Urinary bladder (tissue), 4 donors: Measurements from ENCODE around the gene XKR3. TPM values are rescaled to one million over a fixed set of nuclear protein-coding genes. Genes with fewer than 3 reads are reported as not detected.
"Not testable (repeated sequence)": the region's sequence is repeated elsewhere in the genome, so short reads cannot be mapped to it uniquely, and the experiment has no call there.

Source experiments
- DNase-seq: peaks from one replicate; pipeline ENCODE4 v3.0.0-alpha.2; 2015; ENCODE audit errors: extremely low spot score
- H3K27ac ChIP-seq: one replicate; pipeline ENCODE4 v1.5.1; 2013; ENCODE audit warnings: low read depth, mild to moderate bottlenecking, moderate library complexity
- H3K36me3 ChIP-seq: one replicate; pipeline ENCODE4 v1.6.1; 2013; ENCODE audit warnings: mild to moderate bottlenecking, moderate library complexity; ENCODE audit not compliant: insufficient read depth
- H3K4me1 ChIP-seq: one replicate; pipeline ENCODE4 v1.6.1; 2013; ENCODE audit warnings: mild to moderate bottlenecking, moderate library complexity; ENCODE audit not compliant: insufficient read depth
- H3K4me3 ChIP-seq: one replicate; pipeline ENCODE4 v1.5.1; 2013; ENCODE audit warnings: low read depth, low read length
- WGBS: extraction: QIAGEN DNeasy Blood & Tissue Kit; methylation state at CpG from one replicate; pipeline ENCODE4 v1.1.7; 2013; 5-methylcytosine and 5-hydroxymethylcytosine counted together
- polyA plus RNA-seq: library from polyadenylated mRNA; stranded (reverse); fragments of 200-250 nt; gene quantifications from one replicate; pipeline ENCODE4 v1.2.3, GENCODE V29; 2013
- total RNA-seq: library from RNA; depleted of rRNA; stranded (reverse); fragments of >200 nt; gene quantifications from one replicate; pipeline ENCODE4 v1.2.3, GENCODE V29; 2014
- donor health status: healthy with polysubstance abuse.
- donor health status: healthy.

The XKR3 gene
- total RNA-seq (not detected), polyA plus RNA-seq (not detected)

GRCh38 chr22:16824716-16825687 lies at the start of gene XKR3:
Gene XKR3 (minus strand): TSS chr22:16825411. CDS start chr22:16808073, 17,338 bp downstream.
- H3K27ac ChIP-seq: no peak within 1 kb of the TSS
- DNase-seq: no peak
- no peaks in the 10 kb centered on the region for H3K36me3 ChIP-seq
- WGBS: 46% methylated on average over 9 of the region's 9 CpGs
- H3K4me3 ChIP-seq: no peak within 1 kb of the TSS
- no peaks in the 10 kb centered on the region for H3K4me1 ChIP-seq

- not testable (repeated sequence) for H3K4me1 ChIP-seq, H3K27ac ChIP-seq, DNase-seq, H3K4me3 ChIP-seq, H3K36me3 ChIP-seq
- WGBS: 74% methylated on average over 6 of the region's 6 CpGs
These were observed 44.4 kb upstream of the XKR3 start for GRCh38 chr22:16869640-16870039.

- DNase-seq: no peak
These were observed 41.0 kb upstream of the XKR3 start for GRCh38 chr22:16866167-16866566.

GRCh38 chr22:16856851-16857250 lies 31.6 kb upstream of the XKR3 start:
- H3K4me3 ChIP-seq, H3K36me3 ChIP-seq, H3K27ac ChIP-seq, H3K4me1 ChIP-seq, DNase-seq: not testable (repeated sequence)
- WGBS: 75% methylated on average over 9 of the region's 9 CpGs

More at GRCh38 chr22:16866167-16866566, 41.0 kb upstream of the XKR3 start:
- Histone ChIP-seq H3K4me3 (no peak overlapping the region), H3K4me1 (no peaks in the 10 kb centered on the region), H3K27ac (no peak overlapping the region), H3K36me3 (no peaks in the 10 kb centered on the region)
- 69% methylated on average over 3 of the region's 3 CpGs for WGBS

GRCh38 chr22:16854631-16855030 lies 29.4 kb upstream of the XKR3 start:
- no peak overlapping the region for H3K4me3 ChIP-seq
- no peak overlapping the region for H3K27ac ChIP-seq
- H3K36me3 ChIP-seq: no peaks in the 10 kb centered on the region
- no peak for DNase-seq
- H3K4me1 ChIP-seq: no peaks in the 10 kb centered on the region

GRCh38 chr22:16851268-16851996 lies 26.2 kb upstream of the XKR3 start:
- H3K4me1 ChIP-seq, H3K4me3 ChIP-seq, H3K27ac ChIP-seq, DNase-seq, H3K36me3 ChIP-seq: not testable (repeated sequence)
- WGBS: 45% methylated on average over 1 of the region's 1 CpG

GRCh38 chr22:16847271-16847670 lies 22.1 kb upstream of the XKR3 start:
- no peaks in the 10 kb centered on the region for H3K4me1 ChIP-seq
- WGBS: 76% methylated on average over 1 of the region's 1 CpG
- no peak for DNase-seq
- no peak overlapping the region for H3K27ac ChIP-seq
- no peak overlapping the region for H3K4me3 ChIP-seq
- no peaks in the 10 kb centered on the region for H3K36me3 ChIP-seq

GRCh38 chr22:16845881-16846280 lies 20.7 kb upstream of the XKR3 start:
- Histone ChIP-seq H3K4me3 (no peak overlapping the region), H3K4me1 (no peaks in the 10 kb centered on the region), H3K36me3 (no peaks in the 10 kb centered on the region), H3K27ac (no peak overlapping the region)
- no peak for DNase-seq
- WGBS: 79% methylated on average over 7 of the region's 7 CpGs

- Histone ChIP-seq H3K36me3 (no peaks in the 10 kb centered on the region), H3K4me3 (no peak overlapping the region), H3K27ac (no peak overlapping the region), H3K4me1 (no peaks in the 10 kb centered on the region)
- DNase-seq: no peak
- 76% methylated on average over 7 of the region's 7 CpGs for WGBS
These were observed 20.3 kb upstream of the XKR3 start for GRCh38 chr22:16845465-16845864.

GRCh38 chr22:16844529-16844928 lies 19.3 kb upstream of the XKR3 start:
- H3K4me3 ChIP-seq: no peak overlapping the region
- 86% methylated on average over 7 of the region's 7 CpGs for WGBS
- H3K36me3 ChIP-seq: no peaks in the 10 kb centered on the region
- H3K4me1 ChIP-seq: no peaks in the 10 kb centered on the region
- no peak overlapping the region for H3K27ac ChIP-seq
- DNase-seq: no peak

- WGBS: 78% methylated on average over 3 of the region's 3 CpGs
- DNase-seq: no peak
- no peak overlapping the region for H3K27ac ChIP-seq
- no peaks in the 10 kb centered on the region for H3K4me1 ChIP-seq
- no peaks in the 10 kb centered on the region for H3K36me3 ChIP-seq
- no peak overlapping the region for H3K4me3 ChIP-seq
These were observed 12.9 kb upstream of the XKR3 start for GRCh38 chr22:16838073-16838472.

GRCh38 chr22:16834971-16835370 lies 9.8 kb upstream of the XKR3 start:
- Histone ChIP-seq H3K4me1 (no peaks in the 10 kb centered on the region), H3K27ac (no peak overlapping the region), H3K4me3 (no peak overlapping the region), H3K36me3 (no peaks in the 10 kb centered on the region)
- WGBS: 85% methylated on average over 1 of the region's 1 CpG
- no peak for DNase-seq

- H3K4me1 ChIP-seq: no peaks in the 10 kb centered on the region
- no peak for DNase-seq
- no peaks in the 10 kb centered on the region for H3K36me3 ChIP-seq
- 82% methylated on average over 5 of the region's 5 CpGs for WGBS
- no peak overlapping the region for H3K4me3 ChIP-seq
- H3K27ac ChIP-seq: no peak overlapping the region
These were observed 6.0 kb upstream of the XKR3 start for GRCh38 chr22:16831257-16831656.

- H3K36me3 ChIP-seq: no peaks in the 10 kb centered on the region
- WGBS: 89% methylated on average over 3 of the region's 3 CpGs
- no peak overlapping the region for H3K4me3 ChIP-seq
- H3K27ac ChIP-seq: no peak overlapping the region
- no peak for DNase-seq
- no peaks in the 10 kb centered on the region for H3K4me1 ChIP-seq
These were observed 4.8 kb upstream of the XKR3 start for GRCh38 chr22:16829985-16830384.
